H1 (cell line): Measurements from ENCODE around the gene C2orf92. TPM values are rescaled to one million over a fixed set of nuclear protein-coding genes. Genes with fewer than 3 reads are reported as not detected.

ENCODE experiments used
- CTCF ChIA-PET: fragments of 300-600 bp; sonication (Branson Sonifier 250); formaldehyde crosslinking; loops from one replicate; lab custom pipeline; 2021; ENCODE audit not compliant: partially characterized antibody; lab: Charles Lee
- POLR2A ChIA-PET: fragments of 300-600 bp; sonication (Branson Sonifier 250); formaldehyde crosslinking; loops from one replicate; lab custom pipeline; 2021; ENCODE audit warnings: inconsistent platforms; ENCODE audit not compliant: partially characterized antibody; lab: Charles Lee
- DNase-seq, 2 experiments: peaks; one replicate each; pipeline versions ENCODE4 v3.0.0 to v3.0.0-alpha.2; 2010 to 2022; ENCODE audit warnings: low spot score in 2 of 2, low read depth in 1 of 2, mixed read lengths in 1 of 2
- FAIRE-seq: peaks from 2 replicates; lab custom pipeline; 2011; peaks lifted over from hg19 to GRCh38; lab: Jason Lieb, UNC
- H2AFZ ChIP-seq: 2 replicates; pipeline ENCODE4 v1.8.1; 2012; ENCODE audit warnings: low read length, inconsistent platforms
- H2AK5ac ChIP-seq: 2 replicates; pipeline ENCODE4 v1.6.1; 2013; ENCODE audit warnings: low read depth, low read length
- H2BK120ac ChIP-seq: replicated peaks from 2 replicates; pipeline ENCODE3; 2013; ENCODE audit warnings: low read depth, low read length, inconsistent platforms
- H2BK12ac ChIP-seq: 2 replicates; pipeline ENCODE4 v1.6.1; 2013; ENCODE audit warnings: low read depth, low read length
- H2BK15ac ChIP-seq: 2 replicates; pipeline ENCODE4 v1.6.1; 2013; ENCODE audit warnings: low read length
- H2BK20ac ChIP-seq: 2 replicates; pipeline ENCODE4 v1.6.1; 2013; ENCODE audit warnings: low read length
- H2BK5ac ChIP-seq: 2 replicates; pipeline ENCODE4 v1.6.1; 2013; ENCODE audit warnings: low read depth, low read length
- H3K14ac ChIP-seq: 2 replicates; pipeline ENCODE4 v1.6.1; 2013; ENCODE audit warnings: inconsistent platforms; ENCODE audit not compliant: insufficient read length
- H3K18ac ChIP-seq: 2 replicates; pipeline ENCODE4 v1.6.1; 2013; ENCODE audit warnings: low read length; ENCODE audit errors: extremely low read depth
- H3K23ac ChIP-seq: 2 replicates; pipeline ENCODE4 v1.6.1; 2013; ENCODE audit warnings: inconsistent platforms; ENCODE audit not compliant: insufficient read length
- H3K23me2 ChIP-seq: 2 replicates; pipeline ENCODE4 v1.6.1; 2013; ENCODE audit warnings: low read depth, low read length
- H3K27ac ChIP-seq: 2 replicates; pipeline ENCODE4 v1.6.1; 2011; ENCODE audit warnings: low read depth, low read length, inconsistent platforms
- H3K27me3 ChIP-seq, 4 experiments: replicated peaks in 1 of 4; 1 replicate in 1 of 4; 2 replicates in 3 of 4; pipeline versions ENCODE4 v1.6.1 to v1.8.1; 2011 to 2013; ENCODE audit warnings: low read length in 3 of 4, mild to moderate bottlenecking in 3 of 4, inconsistent platforms in 2 of 4, mixed read lengths in 2 of 4, moderate library complexity in 1 of 4; ENCODE audit not compliant: control insufficient read depth in 3 of 4, insufficient read depth in 3 of 4; ENCODE audit errors: extremely low read depth in 1 of 4
- H3K36me3 ChIP-seq, 4 experiments: 2 replicates each; pipeline versions ENCODE4 v1.6.1 to v1.8.1; 2011 to 2013; ENCODE audit warnings: mild to moderate bottlenecking in 4 of 4, low read length in 3 of 4, moderate library complexity in 2 of 4, control low read depth in 1 of 4, inconsistent platforms in 1 of 4; ENCODE audit not compliant: insufficient read depth in 4 of 4, control insufficient read depth in 2 of 4
- H3K4ac ChIP-seq: replicated peaks from 2 replicates; pipeline ENCODE3; 2013; ENCODE audit warnings: low read length, low read depth, mixed read lengths, inconsistent platforms; ENCODE audit not compliant: insufficient read length
- H3K4me1 ChIP-seq, 4 experiments: replicated peaks in 1 of 4; 1 replicate in 1 of 4; 2 replicates in 3 of 4; pipeline versions ENCODE4 v1.6.1 to v1.8.1; 2011 to 2013; ENCODE audit warnings: low read length in 3 of 4, inconsistent platforms in 2 of 4, mixed read lengths in 1 of 4; ENCODE audit not compliant: insufficient read depth in 4 of 4, control insufficient read depth in 3 of 4
- H3K4me2 ChIP-seq, 2 experiments: 2 replicates each; pipeline versions ENCODE4 v1.6.1 to v1.8.1; 2011 to 2013; ENCODE audit warnings: low read depth in 2 of 2, low read length in 2 of 2, control low read depth in 1 of 2, inconsistent platforms in 1 of 2, mild to moderate bottlenecking in 1 of 2; ENCODE audit not compliant: insufficient read depth in 1 of 2
- H3K4me3 ChIP-seq, 4 experiments: fragments of 200-600, 300-600 bp in 1 of 4; sonication (generic), shearing (Covaris generic), sonication (Bioruptor Twin) in 1 of 4; 2 replicates each; pipeline versions ENCODE4 v1.5.1 to v1.8.1; 2011 to 2016; ENCODE audit warnings: low read length in 4 of 4, low read depth in 3 of 4, control low read depth in 2 of 4, inconsistent platforms in 2 of 4, mild to moderate bottlenecking in 2 of 4, mixed read lengths in 1 of 4, moderate library complexity in 1 of 4; ENCODE audit not compliant: insufficient read depth in 2 of 4; ENCODE audit errors: extremely low read depth in 1 of 4
- H3K56ac ChIP-seq: replicated peaks from 2 replicates; pipeline ENCODE3; 2013; ENCODE audit warnings: low read depth, mild to moderate bottlenecking, mixed read lengths, low read length, inconsistent platforms; ENCODE audit not compliant: insufficient read length
- H3K79me1 ChIP-seq: 2 replicates; pipeline ENCODE4 v1.6.1; 2013; ENCODE audit warnings: low read depth, low read length, control low read depth
- H3K79me2 ChIP-seq, 2 experiments: 2 replicates each; pipeline versions ENCODE4 v1.6.1 to v1.8.1; 2012 to 2013; ENCODE audit warnings: low read length in 2 of 2, mild to moderate bottlenecking in 2 of 2, inconsistent platforms in 1 of 2; ENCODE audit not compliant: insufficient read depth in 2 of 2, control insufficient read depth in 1 of 2
- H3K9ac ChIP-seq, 4 experiments: replicated peaks in 1 of 4; 1 replicate in 1 of 4; 2 replicates in 3 of 4; pipeline versions ENCODE4 v1.6.1 to v1.8.1; 2011 to 2013; ENCODE audit warnings: low read depth in 3 of 4, low read length in 3 of 4, control low read depth in 2 of 4, mild to moderate bottlenecking in 2 of 4, moderate library complexity in 2 of 4, inconsistent platforms in 1 of 4; ENCODE audit errors: extremely low read depth in 1 of 4
- H3K9me3 ChIP-seq, 2 experiments: 2 replicates each; pipeline versions ENCODE4 v1.6.1 to v1.8.1; 2012 to 2013; ENCODE audit warnings: mild to moderate bottlenecking in 2 of 2, moderate library complexity in 2 of 2, control low read depth in 1 of 2, inconsistent platforms in 1 of 2, low read depth in 1 of 2, low read length in 1 of 2, mixed read lengths in 1 of 2; ENCODE audit not compliant: insufficient read depth in 2 of 2
- H4K20me1 ChIP-seq, 2 experiments: replicated peaks in 1 of 2; 2 replicates each; pipeline versions ENCODE3 to v1.8.1; 2011 to 2013; ENCODE audit warnings: inconsistent platforms in 2 of 2, low read length in 2 of 2, mild to moderate bottlenecking in 1 of 2; ENCODE audit not compliant: insufficient read depth in 2 of 2, control insufficient read depth in 1 of 2
- H4K5ac ChIP-seq: 2 replicates; pipeline ENCODE4 v1.6.1; 2013; ENCODE audit warnings: low read length, low read depth, mixed read lengths, inconsistent platforms; ENCODE audit not compliant: insufficient read length
- H4K8ac ChIP-seq: 2 replicates; pipeline ENCODE4 v1.8.0; 2013; ENCODE audit warnings: mild to moderate bottlenecking, moderate library complexity, low read length, inconsistent platforms; ENCODE audit not compliant: insufficient read depth; ENCODE audit errors: extremely low read depth
- H4K91ac ChIP-seq: replicated peaks from 2 replicates; pipeline ENCODE3; 2013; ENCODE audit warnings: low read length, mixed read lengths, inconsistent platforms; ENCODE audit not compliant: insufficient read length
- CBX8 ChIP-seq: fragments of 300-800, 300-1000 bp; sonication (generic); IDR thresholded peaks from 2 replicates; pipeline ENCODE4 v1.7.1; 2016; ENCODE audit warnings: low read depth, low read length, borderline replicate concordance
- EP300 ChIP-seq, 2 experiments: IDR thresholded peaks; 1 replicate in 1 of 2; 2 replicates in 1 of 2; pipeline ENCODE4 v1.6.1; 2011 to 2012; ENCODE audit warnings: low read depth in 2 of 2, low read length in 2 of 2, mild to moderate bottlenecking in 2 of 2, borderline replicate concordance in 1 of 2, inconsistent platforms in 1 of 2, moderate library complexity in 1 of 2
- HDAC6 ChIP-seq: IDR thresholded peaks from one replicate; pipeline ENCODE4 v1.7.1; 2012; ENCODE audit warnings: low read depth, mild to moderate bottlenecking, inconsistent platforms, low read length, moderate library complexity
- NANOG ChIP-seq: IDR thresholded peaks from 2 replicates; pipeline ENCODE4 v1.6.1; 2011; ENCODE audit warnings: low read length, low read depth, mild to moderate bottlenecking, inconsistent platforms; ENCODE audit not compliant: insufficient read depth, poor library complexity, severe bottlenecking
- SAP30 ChIP-seq: fragments of 300-600 bp; sonication (generic); IDR thresholded peaks from 2 replicates; pipeline ENCODE4 v1.7.1; 2012; ENCODE audit warnings: low read length, moderate library complexity, mild to moderate bottlenecking, inconsistent platforms; ENCODE audit not compliant: insufficient read depth, insufficient replicate concordance
- SRF ChIP-seq: IDR thresholded peaks from 2 replicates; pipeline ENCODE4 v1.6.1; 2011; ENCODE audit warnings: mild to moderate bottlenecking, low read depth, low read length, moderate library complexity
- TCF12 ChIP-seq: IDR thresholded peaks from 2 replicates; pipeline ENCODE4 v1.6.1; 2011; ENCODE audit warnings: low read depth, mild to moderate bottlenecking, low read length
- WGBS, 2 experiments: shearing (Covaris generic) in 1 of 2; methylation state at CpG; one replicate each; pipeline versions ENCODE4 v1.1.6 to v1.1.7; 2013 to 2015; ENCODE audit warnings: low lambda C conversion rate in 2 of 2, mixed read lengths in 2 of 2, inconsistent platforms in 1 of 2, low coverage in 1 of 2, missing lambda C conversion rate in 1 of 2; ENCODE audit not compliant: insufficient replicate concordance in 2 of 2, insufficient coverage in 1 of 2, insufficient read length in 1 of 2; ENCODE audit errors: extremely low coverage in 1 of 2, missing lambda C conversion rate in 1 of 2; 5-methylcytosine and 5-hydroxymethylcytosine counted together
- polyA plus RNA-seq, 7 experiments: library from polyadenylated mRNA; depleted of rRNA in 3 of 7; stranded (reverse) in 5 of 7; unstranded in 2 of 7; fragments of >200 nt in 5 of 7; fragments of 200-250 nt in 2 of 7; gene quantifications; 1 replicate in 5 of 7; 2 replicates in 1 of 7; 4 replicates in 1 of 7; pipeline versions ENCODE4 v1.2.1 to v1.2.3, GENCODE V29; 2011 to 2013; ENCODE audit warnings: missing spikeins in 2 of 7, mixed read lengths in 2 of 7
- total RNA-seq: library from RNA; stranded (reverse); fragmentation: NEBNext Ultra II Directional; extraction: Animal tissue kit (Norgen Biotek cat#: 25700); gene quantifications from 2 replicates; pipeline ENCODE4 v1.2.1, GENCODE V29; 2021

The C2orf92 gene
- total and polyA plus RNA-seq, 2 of the 8 experiments (the other 6 are each of a cell fraction or from before 2014, with no cell fraction given), result 2.3 to 3.7 TPM

- no peak overlapping the region for H4K5ac ChIP-seq
- H2BK15ac ChIP-seq, result no peak overlapping the region
- no peak overlapping the region for H2BK120ac ChIP-seq
- no peaks in the 10 kb centered on the region for H4K20me1 ChIP-seq
- H3K23me2 ChIP-seq, result no peaks in the 10 kb centered on the region
- no peak overlapping the region for H3K56ac ChIP-seq
- H2BK20ac ChIP-seq, result no peak overlapping the region
- no peak overlapping the region for H3K9ac ChIP-seq
- H3K23ac ChIP-seq, result no peak overlapping the region
- DNase-seq, result no peak
- no peak overlapping the region for H4K8ac ChIP-seq
- no peak overlapping the region for H3K4me2 ChIP-seq
- no peak overlapping the region for H2BK5ac ChIP-seq
- H4K91ac ChIP-seq, result no peak overlapping the region
- H3K14ac ChIP-seq, result no peak overlapping the region
- no peak overlapping the region for H3K27ac ChIP-seq
- no peak overlapping the region for H2AFZ ChIP-seq
- WGBS, 2 experiments, result 92% methylated on average over 17 of the region's 17 CpGs; no CpG with 5 or more reads in 1 of the 2 experiments
- FAIRE-seq, result no peak
- no peak overlapping the region for H3K4me3 ChIP-seq
- H3K18ac ChIP-seq, result no peak overlapping the region
- H3K4me1 ChIP-seq, result peaks cover 2 to 5% (median 3%) of the 10 kb centered on the region in 4 experiments; a peak in 5 of 7 replicates
- no peaks in the 10 kb centered on the region for H3K36me3 ChIP-seq
- no peaks in the 10 kb centered on the region for H3K27me3 ChIP-seq
- no peaks in the 10 kb centered on the region for H3K79me1 ChIP-seq
- no peaks in the 10 kb centered on the region for H3K9me3 ChIP-seq
- H2BK12ac ChIP-seq, result no peak overlapping the region
- H3K79me2 ChIP-seq, result no peaks in the 10 kb centered on the region
- H3K4ac ChIP-seq, result no peak overlapping the region
- no peak overlapping the region for H2AK5ac ChIP-seq
- POLR2A ChIA-PET, result no interaction called here
- CTCF ChIA-PET, result interaction anchor here (1.2 to 11.0 kb wide), 7 partner anchors 8 to 78 kb away, joined by 3 to 105 read pairs (median 4); no protein-coding TSS in a partner anchor
- TF ChIP-seq EP300 (IDR thresholded peaks at IDR 0.05; ENCODE audit: borderline replicate concordance in 1 of 2, low read depth in 2 of 2, low read length in 2 of 2) (no peak), CBX8 (no peak), SAP30 (no peak), HDAC6 (no peak), NANOG (no peak), SRF (no peak), TCF12 (no peak)
Measured at GRCh38 chr2:97724501-97724900, 55.0 kb downstream of the C2orf92 start.
